HG03442 (cell line): ENCODE results near the gene ROBO1.

Experiments
- ATAC-seq: cut with Tn5 transposase; IDR thresholded peaks from one replicate; pipeline ENCODE4 v1.9.1; 2021; ENCODE audit warnings: mild to moderate bottlenecking, moderate library complexity; ENCODE audit not compliant: unreplicated experiment

Gene ROBO1

GRCh38 chr3:79672075-79672474 lies 95.7 kb downstream of the ROBO1 start:
- no peak for ATAC-seq

GRCh38 chr3:79670178-79670577 lies 97.6 kb downstream of the ROBO1 start:
- no peak for ATAC-seq

GRCh38 chr3:79664455-79664854 lies 103.3 kb downstream of the ROBO1 start:
- no peak for ATAC-seq

GRCh38 chr3:79661896-79662295 lies 105.9 kb downstream of the ROBO1 start:
- no peak for ATAC-seq

- no peak for ATAC-seq
Measured at GRCh38 chr3:79657076-79657475, 110.7 kb downstream of the ROBO1 start.

- no peak for ATAC-seq
Measured at GRCh38 chr3:79654019-79654418, 113.8 kb downstream of the ROBO1 start.

- ATAC-seq: no peak
Measured at GRCh38 chr3:79653266-79653830, 114.5 kb downstream of the ROBO1 start.

- ATAC-seq: no peak
Measured at GRCh38 chr3:79651536-79652065, 116.2 kb downstream of the ROBO1 start.

- ATAC-seq: no peak
Measured at GRCh38 chr3:79639855-79640254, 127.9 kb downstream of the ROBO1 start.

GRCh38 chr3:79636372-79636771 lies 131.4 kb downstream of the ROBO1 start:
- ATAC-seq: no peak

- no peak for ATAC-seq
Measured at GRCh38 chr3:79632842-79633241, 135.0 kb downstream of the ROBO1 start.

GRCh38 chr3:79618883-79619282 lies 148.9 kb downstream of the ROBO1 start:
- no peak for ATAC-seq

- ATAC-seq: no peak
Measured at GRCh38 chr3:79606414-79606813, 161.4 kb downstream of the ROBO1 start.

GRCh38 chr3:79604681-79605080 lies 163.1 kb downstream of the ROBO1 start:
- no peak for ATAC-seq

GRCh38 chr3:79602385-79602784 lies 165.4 kb downstream of the ROBO1 start:
- ATAC-seq: no peak

- ATAC-seq: no peak
Measured at GRCh38 chr3:79598594-79598993, 169.2 kb downstream of the ROBO1 start.

GRCh38 chr3:79597709-79598108 lies 170.1 kb downstream of the ROBO1 start:
- ATAC-seq: no peak

- ATAC-seq: no peak
Measured at GRCh38 chr3:79587150-79587549, 180.6 kb downstream of the ROBO1 start.

GRCh38 chr3:79586232-79586631 lies 181.6 kb downstream of the ROBO1 start:
- no peak for ATAC-seq

- no peak for ATAC-seq
Measured at GRCh38 chr3:79572930-79573329, 194.9 kb downstream of the ROBO1 start.

GRCh38 chr3:79568938-79569337 lies 198.9 kb downstream of the ROBO1 start:
- no peak for ATAC-seq

- no peak for ATAC-seq
Measured at GRCh38 chr3:79564192-79564591, 203.6 kb downstream of the ROBO1 start.

GRCh38 chr3:79560698-79561097 lies 207.1 kb downstream of the ROBO1 start:
- ATAC-seq: no peak
